ENCODE results near the gene C1orf21.

C1orf21 gene

DNA sequence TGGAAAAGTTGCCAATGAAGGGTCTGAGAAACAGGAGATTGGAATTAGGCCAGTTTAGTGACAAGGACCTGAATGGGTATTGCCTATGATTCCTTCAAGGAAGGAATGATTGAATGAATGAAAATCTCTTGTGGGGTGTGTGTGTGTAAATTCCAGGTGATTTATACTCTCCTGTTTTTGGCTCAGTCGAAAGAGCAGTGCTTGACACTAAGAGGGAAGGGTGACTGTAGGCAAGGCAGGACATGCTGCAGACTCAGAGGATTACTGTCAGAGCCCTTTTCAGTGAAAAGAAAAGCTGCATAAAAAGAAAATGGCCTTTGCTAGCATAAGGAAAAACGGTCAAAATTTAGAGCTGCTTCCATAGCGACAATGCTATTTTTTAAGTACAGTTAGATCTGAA, 30.1 kb downstream of the C1orf21 start:
- DNase-seq = no peak

- DNase-seq = no peak
Observed at GRCh38 chr1:184417916-184418315, 31.1 kb downstream of the C1orf21 start.

DNA sequence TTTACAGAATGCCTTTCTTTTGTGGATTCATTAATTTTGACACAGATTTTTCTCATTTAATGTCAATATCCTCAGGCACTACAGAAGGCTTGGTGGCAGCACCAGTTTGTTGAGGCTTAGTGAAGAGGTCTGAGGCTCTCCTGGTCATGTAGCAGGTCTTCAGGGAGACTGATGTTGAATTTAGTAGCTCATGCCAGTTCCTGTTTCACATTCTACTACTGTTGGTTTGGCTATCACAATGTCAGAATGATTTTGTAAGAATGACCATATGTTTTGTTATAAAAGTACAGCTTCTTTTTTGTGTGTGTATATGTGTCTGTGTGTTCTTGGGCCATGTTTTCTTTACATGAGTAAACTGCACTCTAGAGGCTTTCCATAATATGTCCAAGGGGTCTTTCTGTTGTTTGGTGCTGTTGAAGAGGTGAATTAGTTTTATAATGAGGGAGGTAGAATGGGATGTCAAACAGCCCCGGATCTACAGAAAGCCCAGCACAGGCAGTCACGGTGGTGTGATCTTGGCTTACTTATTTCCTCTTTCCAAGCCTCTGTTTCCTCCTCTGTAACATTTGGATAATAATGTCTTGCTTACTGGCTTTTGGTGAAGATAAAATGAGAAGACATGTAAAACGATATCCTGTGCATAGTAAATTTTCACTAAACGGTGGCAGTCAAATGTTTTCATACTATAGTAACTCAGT, 32.0 kb downstream of the C1orf21 start:
- no peak for DNase-seq

GRCh38 chr1:184419350-184420161, 32.7 kb downstream of the C1orf21 start:
- DNase-seq = no peak

- DNase-seq = no peak
Observed at GRCh38 chr1:184422490-184423233, 35.8 kb downstream of the C1orf21 start.

DNA sequence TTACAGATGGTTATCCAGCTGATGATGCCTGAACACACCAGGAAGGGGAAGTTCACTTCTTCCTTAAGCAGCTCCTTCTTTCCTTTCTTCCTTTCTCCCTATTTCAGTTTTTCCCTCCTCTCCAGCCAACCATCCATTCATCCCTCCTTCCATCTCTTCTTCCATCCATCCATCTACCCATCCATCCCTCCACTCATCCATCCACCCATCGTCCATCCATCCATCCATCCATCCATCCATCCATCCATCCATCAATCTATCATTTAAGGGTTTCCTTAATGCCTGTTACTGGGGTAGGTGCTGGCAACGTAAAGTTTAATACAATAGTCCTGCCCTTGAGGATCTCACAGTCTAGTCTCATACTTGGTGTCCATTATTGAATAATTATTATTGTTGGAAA, 36.8 kb downstream of the C1orf21 start:
- DNase-seq = no peak

- no peak for DNase-seq
Observed at GRCh38 chr1:184424157-184424556, 37.3 kb downstream of the C1orf21 start.

DNA sequence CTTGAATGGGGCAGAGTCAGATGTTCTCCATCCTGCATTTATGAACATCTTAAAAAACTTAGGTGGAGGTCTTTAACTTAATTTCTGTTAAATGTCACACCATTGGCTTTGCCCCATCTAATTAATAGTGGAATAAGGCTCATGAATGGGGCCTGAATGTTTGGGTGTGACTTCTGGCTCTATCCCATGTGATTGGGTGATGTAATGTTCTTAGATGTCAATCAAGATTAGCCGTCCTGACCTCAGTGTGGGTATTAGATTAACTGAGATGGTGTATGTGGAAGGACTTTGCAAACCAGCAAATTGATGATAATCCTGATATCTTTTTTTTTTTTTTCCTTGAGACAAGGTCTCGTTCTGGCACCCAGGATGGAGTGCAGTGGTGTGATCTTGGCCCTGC, 38.1 kb downstream of the C1orf21 start:
- DNase-seq = no peak

DNA sequence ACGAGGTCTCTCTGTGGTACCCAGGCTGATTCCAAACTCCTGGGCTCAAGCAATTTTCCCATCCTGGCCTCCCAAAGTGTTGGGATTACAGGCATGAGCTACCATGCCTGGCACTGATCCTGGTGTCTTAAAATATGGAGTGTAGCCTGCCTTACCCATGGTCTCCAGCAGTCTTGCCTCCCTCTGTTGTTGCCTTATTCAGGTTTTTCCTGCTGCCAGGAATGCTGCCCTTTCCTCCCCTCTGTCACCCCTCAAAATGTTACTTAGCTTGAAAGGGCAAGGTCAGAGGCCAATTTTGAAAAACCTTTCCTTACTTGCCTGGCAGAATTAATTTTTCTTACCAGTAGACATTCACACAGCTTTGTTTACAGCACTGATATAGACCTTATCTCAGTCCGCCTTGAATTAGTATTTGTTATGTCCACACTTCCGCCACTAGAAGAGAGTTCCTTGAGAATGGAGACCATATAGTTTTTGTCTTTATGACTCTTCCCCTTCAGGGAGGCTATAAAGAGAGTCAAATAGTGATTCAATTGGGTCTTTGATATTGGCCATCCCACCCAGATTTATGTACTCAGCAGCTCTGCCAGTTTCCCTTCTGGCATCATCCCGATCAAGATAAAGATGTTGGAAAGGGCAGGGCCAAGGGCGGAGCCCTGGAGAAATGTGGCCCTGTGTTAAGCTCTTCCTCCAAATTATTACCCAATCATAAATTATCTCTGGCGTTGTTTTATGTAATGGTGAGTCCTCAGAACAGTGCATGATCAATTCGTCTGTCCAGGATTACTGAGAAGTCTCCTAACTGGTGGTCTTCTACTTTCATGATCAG, 38.8 kb downstream of the C1orf21 start:
- no peak for DNase-seq

DNA sequence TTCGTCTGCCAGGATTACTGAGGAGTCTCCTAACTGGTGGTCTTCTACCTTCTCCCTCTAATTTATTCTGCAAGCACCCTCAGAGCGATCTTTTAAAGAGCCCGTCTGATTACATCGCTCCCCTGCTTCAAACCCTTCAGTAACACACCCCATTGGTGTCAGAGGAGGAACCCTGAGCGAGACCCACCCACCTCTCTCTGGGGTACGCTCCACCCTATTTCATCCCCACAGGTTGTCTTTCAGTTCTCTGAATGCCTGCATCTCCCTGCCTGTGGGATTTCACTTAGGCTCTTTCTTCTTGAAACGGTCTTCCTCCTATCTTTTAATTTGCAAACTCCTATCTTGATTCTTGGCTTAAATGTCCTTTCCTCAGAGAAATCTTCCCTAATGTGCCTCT, 39.4 kb downstream of the C1orf21 start:
- no peak for DNase-seq

- DNase-seq = no peak
Observed at GRCh38 chr1:184427722-184428121, 40.9 kb downstream of the C1orf21 start.

GRCh38 chr1:184428604-184429003, 41.8 kb downstream of the C1orf21 start:
- no peak for DNase-seq

GRCh38 chr1:184429335-184429734, 42.5 kb downstream of the C1orf21 start:
- DNase-seq = no peak

DNA sequence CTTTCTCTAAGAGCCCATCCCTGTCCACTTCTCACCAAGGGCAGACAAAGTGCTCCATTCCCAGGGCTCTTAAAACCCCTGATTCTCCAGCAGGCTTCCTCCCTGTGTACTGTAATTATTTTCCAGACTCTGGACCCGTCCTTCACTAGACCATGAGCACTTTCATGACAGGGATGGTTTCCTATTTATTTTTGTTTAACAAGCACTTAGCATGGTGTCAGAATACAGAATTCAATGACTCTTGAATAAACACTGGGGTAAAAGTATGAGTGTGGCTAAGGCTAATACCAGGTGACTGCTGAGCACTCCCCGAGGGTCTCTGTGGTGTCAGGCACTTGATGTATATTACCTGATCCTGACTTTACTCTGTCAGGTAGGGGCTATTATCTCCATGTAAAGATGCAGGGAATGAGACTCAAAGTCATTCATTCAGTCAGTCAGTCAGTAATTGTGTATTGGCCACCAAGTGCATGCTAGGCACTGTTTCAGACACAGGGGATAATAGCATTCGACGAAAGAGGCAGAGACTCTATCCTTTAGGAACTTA, 47.2 kb downstream of the C1orf21 start:
- no peak for DNase-seq

- no peak for DNase-seq
Observed at GRCh38 chr1:184437291-184437690, 50.5 kb downstream of the C1orf21 start.

GRCh38 chr1:184438363-184438762, 51.5 kb downstream of the C1orf21 start:
- DNase-seq = no peak

DNA sequence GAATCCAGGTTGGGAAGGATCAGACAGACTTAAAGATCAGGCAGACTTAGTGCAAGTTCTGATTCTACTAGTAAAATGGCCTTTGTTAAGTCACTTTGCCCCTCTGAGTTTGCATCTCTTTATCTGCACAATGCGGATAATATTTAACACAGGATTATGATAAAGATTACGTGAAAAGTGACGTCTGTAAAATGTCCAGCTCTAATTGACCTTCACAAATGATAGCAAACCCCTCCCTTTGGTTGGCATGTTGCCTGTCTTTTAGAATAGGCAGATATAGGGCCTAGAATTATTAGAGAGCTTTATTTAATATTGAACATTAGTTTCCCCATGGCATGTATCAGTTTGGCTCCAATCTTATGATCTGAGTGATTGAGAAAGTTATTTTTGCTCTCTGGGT, 55.4 kb downstream of the C1orf21 start:
- DNase-seq = no peak

DNA sequence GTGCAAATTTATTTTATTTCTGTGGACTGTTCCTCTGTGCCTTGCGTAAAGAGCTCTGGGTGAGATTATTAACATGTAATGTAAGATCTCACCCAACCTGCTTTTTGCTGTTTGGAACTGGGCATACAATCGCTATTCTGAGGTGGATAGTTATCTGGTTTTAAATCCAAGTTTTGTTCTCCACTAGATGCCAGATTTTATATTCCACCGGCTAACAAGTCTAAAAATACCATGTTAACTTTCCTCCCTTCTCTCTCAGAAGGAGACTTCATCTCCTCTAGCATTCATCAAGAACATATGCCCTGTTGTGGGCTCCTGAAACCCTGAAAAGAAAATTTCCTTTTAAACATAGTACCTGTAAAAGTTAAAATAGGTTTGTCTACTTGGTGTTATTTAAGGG, 56.4 kb downstream of the C1orf21 start:
- DNase-seq = no peak

DNA sequence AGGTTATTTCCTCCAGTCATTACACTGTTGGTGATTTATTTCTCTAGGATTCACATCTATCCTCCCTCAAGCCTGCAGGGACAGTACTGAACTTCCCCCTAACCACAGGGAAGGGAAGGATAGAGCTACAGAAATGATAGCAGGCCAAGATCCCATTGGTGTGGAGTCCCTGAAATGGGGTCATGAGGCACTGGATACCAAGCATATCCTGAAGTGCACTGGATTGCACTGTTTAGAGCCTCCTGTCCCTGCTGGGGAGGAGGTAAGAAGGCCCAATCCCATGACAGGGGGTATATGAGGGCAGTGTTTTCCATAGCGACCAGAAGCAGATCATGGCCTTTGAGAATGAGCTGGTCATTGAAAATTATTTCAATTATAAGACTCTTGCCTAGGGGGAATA, 56.8 kb downstream of the C1orf21 start:
- no peak for DNase-seq

- DNase-seq = no peak
Observed at GRCh38 chr1:184445997-184446396, 59.2 kb downstream of the C1orf21 start.

GRCh38 chr1:184447651-184448185, 60.9 kb downstream of the C1orf21 start:
- DNase-seq = no peak

DNA sequence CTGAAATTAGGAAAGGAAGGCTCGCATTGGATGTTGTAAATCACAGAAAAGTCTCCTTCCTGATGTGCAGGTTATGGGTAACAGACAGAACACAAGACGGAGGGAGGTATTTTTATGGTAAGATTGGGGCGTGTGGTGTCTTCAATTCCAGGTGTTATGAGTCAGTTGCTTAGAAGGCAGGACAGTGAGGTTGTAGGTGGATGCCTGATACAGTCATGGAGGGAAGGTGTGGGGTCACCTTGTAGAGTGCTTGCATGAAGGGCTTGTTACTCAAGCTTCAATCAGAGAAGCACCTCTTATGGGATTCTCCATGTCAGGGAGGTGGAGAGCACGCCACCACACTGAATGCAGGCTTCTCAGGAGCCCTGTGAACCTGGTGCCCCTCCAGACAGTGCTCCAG, 63.1 kb downstream of the C1orf21 start:
- no peak for DNase-seq

All from NCI-H2029 (cell line).